ENCODE data around the gene ECHS1.
"Not testable (repeated sequence)": the region's sequence is repeated elsewhere in the genome, so short reads cannot be mapped to it uniquely, and the experiment has no call there.

ECHS1 gene

DNA sequence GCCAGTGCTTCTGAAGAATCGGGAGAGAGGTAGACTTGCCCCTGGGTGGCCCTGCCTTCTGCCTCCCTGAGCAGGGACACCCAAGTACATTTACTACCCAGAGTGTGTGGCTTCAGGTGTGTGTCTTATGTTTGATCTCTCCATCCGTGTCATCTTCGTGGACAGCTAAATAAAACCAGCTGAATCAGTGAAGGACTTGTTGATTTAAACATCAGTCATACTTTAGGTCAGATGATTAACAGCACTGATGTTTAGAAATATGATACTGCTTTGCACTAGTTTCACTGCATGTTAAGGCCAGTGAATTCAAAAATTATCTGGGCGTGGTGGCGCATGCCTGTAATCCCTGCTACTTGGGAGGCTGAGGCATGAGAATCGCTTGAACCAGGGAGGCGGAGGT, 24.8 kb upstream of the ECHS1 start:
- DNase-seq, result no peak

DNA sequence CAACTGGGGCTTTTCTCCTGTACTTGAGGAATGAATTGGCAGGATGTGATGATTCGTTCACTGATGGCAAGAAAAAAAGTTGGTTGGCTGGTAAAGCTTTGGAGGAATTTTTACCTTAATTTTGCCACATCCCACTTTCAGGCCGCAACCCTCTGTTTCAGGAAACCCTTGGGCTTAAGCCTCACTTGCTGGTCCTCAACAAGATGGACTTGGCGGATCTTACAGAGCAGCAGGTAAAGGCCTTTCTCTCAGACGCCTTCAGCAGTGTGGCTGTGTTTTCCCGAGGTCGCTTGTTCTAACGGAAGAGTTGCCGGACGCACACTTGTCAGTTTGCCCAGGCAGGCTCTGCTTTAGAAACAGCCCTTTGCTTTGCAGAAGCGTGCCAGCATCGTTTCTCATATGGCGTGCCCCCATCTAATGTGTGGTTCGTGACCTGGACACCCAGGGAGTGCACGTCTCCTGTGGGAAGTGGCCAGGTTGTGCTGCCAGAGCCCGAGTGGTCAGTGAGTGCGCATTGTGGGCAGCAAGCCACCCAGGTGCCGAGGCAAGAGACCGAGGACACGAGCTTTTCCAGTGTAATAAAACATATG, 23.0 kb upstream of the ECHS1 start:
- DNase-seq, result no peak

DNA sequence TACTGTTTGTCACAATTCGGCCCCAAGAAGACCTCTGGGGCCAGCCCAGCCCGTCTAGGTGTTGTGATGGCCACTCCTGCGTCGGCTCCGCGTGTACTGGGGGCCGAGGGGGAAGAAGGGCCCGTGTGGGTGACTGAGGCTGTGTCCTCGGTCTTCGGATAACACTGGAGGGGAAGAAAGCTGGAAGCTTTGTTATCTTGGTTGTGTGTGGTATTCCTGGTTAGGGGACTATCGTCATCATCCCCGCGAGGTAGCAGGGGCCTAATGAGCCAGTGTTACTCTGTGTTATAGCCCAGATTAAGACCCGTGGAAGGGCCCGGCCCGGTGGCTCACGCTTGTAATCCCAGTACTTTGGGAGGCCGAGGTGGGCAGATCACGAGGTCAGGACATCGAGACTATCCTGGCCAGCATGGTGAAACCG, 21.7 kb upstream of the ECHS1 start:
- DNase-seq, result no peak

DNA sequence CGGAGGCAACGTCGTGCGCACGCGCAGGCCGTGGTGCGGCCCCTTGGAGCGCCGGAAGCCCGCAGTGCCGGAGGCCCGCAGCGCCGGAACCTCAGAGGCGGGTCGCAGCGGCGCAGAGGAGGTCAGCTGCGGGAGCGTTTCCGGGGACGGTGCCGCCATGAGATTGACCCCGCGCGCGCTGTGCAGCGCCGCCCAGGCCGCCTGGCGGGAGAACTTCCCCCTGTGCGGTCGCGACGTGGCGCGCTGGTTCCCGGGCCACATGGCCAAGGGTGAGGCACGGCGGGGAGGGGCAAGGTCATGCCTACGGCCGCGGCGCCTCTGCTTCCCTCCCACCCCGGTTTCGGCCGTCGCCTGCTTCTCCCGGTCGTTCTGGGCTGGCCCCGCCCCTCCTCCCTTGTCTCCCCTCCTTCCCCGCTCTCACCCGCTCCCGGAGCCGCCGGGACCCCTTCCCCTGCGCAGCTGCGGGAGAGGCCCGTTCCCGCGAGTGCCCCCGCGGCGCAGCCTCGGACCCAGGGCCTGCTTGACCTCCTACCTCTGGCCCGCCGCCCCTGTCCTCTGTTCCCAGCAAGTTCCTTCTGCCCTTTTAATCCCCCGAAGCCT, 21.0 kb upstream of the ECHS1 start, which contains the start of gene MTG1:
MTG1 (plus strand) TSS at position 94 of the 600 bp plus-strand sequence; CDS start at position 158, 64 bp downstream.
- DNase-seq, result peak; percentile 93

DNA sequence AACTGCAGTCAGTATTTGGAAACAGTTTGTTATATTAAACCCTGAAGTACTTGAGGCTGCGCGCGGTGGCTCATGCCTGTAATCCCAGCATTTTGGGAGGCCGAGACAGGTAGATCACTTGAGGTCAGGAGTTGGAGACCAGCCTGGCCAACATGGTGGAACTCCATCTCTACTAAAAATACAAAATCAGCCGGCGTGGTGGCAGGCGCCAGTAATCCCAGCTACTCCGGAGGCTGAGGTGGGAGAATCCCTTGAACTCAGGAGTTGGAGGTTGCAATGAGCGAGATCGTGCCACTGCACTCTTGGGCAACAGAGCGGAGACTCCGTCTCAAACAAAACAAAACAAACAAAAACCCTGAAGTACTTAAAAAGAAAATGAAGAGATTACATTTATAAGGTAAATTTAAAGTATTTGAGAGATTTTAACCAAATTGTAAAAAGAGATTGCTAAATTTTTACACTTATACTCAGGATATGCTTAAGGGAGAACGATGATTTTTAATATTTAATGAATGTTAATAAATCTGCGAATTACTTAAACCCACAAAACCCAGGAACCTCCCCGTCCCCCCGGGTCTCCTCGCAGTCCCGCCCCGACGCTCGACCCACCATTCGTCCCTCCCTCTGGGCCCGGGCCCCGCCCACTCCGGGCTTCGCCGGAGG, 20.4 kb upstream of the ECHS1 start:
- no peak for DNase-seq

DNA sequence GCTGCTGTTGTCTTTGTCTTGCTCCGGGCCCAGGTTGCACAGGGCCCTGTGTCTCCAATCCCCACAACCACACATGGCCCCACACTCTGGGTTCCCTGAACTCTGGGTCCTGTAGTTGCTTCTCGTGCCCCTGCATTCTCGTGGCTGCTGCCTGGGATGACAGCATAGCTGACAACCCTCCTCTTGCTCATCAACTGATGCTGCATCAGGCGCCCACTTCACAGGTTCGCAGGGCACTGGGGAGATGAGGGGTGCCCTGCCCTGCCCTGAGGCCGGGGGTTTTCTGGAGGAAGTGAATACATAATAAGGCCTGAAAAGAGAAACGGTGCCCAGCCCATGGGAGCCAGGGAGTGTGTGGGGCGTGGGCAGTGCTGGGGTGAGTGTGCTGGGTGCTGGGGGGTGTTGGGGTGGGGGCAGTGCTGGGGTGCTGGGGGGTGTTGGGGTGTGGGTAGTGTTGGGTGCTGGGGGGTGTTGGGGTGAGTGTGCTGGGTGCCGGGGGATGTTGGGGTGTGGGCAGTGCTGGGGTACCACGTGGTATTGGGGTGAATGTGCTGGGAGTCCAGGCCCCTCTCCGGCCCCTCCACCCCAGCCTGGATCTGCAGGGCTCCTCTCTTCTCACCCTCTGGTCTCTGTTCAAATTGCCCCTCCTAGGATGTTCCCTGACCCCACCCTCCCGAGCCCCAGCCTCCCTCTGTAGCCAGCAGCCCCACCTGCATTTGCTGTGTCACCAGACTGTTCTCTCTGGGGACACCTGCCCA, 18.8 kb upstream of the ECHS1 start:
- DNase-seq, result no peak

DNA sequence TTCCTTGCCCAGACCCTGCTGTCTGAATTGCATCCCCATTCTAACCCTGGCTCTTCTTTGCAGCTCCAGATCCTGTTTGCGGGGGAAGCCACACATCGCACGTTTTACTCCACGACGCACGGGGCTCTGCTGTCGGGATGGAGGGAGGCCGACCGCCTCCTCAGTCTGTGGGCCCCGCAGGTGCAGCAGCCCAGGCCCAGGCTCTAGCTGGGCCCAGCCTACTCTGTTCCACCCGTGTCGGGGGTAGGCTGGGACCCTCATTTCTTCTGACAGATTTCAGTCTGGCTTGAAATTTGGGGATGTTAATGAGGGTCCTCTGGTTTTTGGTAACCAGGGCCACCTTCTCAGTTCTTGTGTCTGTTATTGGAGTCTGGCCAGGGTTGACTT, 18.1 kb upstream of the ECHS1 start:
- no peak for DNase-seq

DNA sequence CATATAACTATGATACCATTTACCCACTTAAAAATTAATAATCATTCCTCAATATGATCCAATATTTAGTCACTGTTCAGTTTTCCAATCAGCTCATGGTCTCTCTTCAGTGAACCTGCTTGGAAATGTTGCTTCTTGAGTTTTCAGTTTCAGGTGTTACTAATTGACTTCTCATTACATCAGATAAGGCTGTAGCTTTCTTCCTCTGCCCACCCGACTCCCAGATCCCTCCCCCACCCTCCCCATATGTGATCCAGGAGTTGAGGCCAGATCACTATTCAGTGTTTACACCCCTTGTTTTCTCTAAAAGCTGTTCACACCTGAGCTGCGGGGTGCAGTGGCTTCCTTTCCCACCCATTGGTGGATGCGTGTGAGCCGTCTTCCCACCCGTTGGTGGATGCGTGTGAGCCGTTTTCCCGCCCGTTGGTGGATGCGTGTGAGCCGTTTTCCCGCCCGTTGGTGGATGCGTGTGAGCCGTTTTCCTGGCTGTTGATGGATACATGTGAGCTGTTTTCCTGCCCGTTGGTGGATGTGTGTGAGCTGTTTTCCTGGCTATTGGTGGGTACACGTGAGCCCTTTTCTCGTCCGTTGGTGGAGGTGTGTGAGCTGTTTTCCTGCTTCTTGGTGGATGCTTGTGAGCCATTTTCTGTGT, 17.6 kb upstream of the ECHS1 start:
- DNase-seq, result no peak

DNA sequence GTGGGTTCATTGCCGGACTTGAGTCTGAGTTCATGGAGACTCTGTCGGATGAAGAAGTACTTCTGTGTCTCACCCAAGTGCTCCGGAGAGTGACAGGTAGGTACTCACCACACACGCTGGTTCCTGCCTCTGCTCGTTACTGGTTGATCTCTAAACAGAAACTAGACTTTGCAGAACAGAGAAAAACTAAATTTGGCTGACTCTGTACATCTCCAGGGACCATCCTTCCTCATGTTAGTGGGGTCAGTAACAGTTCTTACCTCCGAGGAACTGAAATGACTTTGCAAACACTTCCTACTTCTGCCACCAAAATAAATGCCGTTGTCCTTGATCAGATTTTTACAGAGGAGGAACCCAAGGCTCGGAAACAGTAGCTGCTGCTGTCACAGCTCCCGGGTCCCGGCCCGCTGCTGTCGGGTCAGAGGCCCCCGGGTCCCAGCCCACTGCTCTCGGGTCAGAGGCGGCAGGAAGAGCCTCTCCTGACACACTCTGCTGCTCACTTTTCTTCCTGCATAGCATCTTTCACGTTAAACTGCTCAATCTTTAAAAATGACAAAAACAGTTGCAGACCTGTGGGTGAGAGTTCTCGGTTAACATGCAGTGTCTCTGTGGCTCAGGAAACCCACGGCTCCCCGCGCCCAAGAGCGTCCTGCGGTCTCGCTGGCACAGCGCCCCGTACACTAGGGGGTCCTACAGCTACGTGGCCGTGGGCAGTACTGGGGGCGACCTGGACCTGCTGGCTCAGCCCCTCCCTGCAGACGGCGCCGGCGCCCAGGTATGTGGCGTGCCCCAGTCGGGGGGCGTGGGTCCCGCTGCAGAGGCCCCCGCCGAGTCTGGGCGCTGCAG, 16.0 kb upstream of the ECHS1 start:
- DNase-seq, result peak; percentile 44

DNA sequence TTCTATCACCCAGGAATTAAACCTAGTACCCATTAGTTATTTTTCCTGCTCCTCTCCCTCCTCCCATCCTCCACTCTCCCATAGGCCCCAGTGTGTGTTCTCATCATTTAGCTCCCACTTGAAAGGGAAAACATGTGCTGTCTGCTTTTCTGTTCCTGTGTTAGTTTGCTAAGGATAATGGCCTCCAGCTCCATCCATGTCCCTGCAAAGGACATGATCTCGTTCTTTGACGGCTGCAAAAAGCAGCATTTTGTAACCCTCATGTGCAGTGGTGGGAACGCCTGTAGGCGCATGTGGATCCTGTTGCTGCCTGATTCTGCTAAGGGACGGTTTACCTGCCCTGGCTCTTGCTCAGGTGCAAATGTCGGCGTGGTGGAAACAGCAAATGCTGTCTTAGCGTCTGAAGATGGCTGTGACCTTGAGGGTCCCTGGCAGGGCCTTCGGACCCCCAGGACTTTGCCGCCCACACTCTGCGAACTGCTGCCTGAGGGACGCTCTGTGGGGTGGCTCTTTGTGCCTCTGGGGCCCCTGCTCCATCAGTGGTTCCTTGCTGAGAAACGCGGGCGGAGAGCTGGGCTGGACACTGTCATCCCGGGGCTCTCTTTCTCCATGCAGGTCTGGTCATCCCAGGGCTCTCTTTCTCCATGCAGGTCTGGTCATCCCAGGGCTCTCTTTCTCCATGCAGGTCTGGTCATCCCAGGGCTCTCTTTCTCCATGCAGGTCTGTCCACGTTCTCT, 15.2 kb upstream of the ECHS1 start:
- peak; percentile 74 for DNase-seq

DNA sequence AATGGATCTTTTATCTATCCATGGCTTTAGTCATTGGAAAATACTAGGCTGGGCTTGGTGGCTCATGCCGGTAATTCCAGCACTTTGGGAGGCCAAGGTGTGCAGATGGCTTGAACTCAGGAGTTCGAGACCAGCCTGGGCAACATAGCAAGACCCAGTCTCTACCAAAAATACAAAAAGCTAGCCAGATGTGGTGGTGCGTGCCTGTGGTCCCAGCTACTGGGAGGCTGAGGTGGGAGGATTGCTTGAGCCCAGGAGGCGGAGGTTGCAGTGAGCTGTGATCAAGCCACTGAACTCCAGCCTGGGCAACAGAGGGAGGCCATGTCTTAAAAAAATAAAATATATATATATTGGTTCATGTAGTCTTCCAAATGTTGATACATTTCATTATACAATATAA, 13.8 kb upstream of the ECHS1 start:
- not testable (repeated sequence) for DNase-seq

DNA sequence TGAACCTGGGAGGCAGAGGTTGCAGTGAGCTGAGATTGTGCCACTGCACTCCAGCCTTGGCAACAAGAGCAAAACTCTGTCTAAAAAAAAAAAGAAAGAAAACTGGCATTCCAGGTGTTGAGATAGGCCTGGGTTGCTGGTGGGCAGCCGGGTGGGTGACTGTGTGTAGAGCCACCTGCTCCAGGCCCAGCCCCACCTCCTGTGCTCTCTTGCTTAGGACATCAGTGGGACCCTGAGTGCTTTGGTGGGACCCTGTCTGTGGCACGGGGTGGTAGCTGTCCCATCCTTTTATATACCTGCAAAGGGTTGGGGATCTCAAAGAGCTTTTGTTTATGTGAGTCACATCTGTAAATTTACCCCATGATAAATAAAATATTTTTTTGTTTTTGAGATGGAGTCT, 12.1 kb upstream of the ECHS1 start:
- DNase-seq, result no peak

DNA sequence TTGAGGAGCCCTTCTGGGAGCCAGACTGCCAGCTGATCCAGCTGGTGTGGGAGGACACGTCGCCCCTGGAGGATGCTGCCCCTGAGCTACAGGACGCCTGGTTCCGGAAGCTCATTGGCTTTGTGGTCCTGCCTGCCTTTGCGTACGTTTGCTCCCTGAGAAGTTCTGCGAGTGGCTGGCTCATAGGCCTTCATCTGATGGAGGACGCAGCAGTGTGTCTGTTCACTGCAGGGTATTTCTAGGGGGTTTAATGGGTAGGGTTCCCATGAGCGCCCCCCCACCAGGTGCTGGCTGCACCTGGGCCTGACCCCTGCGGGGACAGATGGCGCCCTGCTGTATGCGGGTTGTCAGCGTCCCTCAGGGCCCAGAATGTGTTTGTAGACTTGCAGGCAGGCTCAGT, 10.9 kb upstream of the ECHS1 start:
- no peak for DNase-seq

DNA sequence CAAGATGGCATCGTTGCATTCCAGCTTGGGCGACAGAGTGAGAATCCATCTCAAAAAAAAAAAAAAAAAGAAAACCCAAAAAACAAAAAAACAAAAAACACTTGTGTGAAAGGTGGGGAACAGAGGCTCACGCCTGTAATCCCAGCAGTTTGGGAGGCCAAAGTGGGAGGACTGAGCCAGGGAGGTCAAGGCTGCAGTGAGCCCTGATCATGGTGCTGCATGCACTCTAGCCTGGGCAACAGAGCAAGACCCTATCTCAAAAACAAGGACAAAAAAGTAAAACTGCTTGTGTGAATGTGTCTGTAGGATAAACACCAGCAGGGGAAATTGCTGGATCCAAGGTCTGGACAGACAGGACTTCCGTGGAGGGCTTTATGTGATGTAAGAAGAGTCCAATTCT, 10.4 kb upstream of the ECHS1 start:
- no peak for DNase-seq

DNA sequence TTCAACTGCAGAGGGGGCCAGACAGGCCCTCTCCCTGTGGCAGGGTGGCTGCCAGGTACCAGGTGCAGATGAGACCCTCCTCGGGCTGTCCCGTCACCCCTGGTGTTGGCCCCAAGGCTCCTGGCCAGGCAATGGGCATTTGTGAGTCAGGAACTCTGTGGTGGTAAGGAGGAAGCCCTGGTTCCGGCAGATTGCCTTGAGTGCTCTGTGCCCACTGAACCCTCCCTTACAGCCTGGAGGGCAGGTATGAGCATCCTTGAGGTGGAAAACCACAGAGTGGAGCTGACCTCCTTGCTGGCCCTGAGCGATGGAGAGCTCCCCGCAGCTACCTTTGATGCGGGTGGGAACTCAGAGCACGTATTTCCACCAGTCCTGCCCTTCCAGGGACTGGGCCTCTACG, 7.9 kb upstream of the ECHS1 start:
- no peak for DNase-seq

DNA sequence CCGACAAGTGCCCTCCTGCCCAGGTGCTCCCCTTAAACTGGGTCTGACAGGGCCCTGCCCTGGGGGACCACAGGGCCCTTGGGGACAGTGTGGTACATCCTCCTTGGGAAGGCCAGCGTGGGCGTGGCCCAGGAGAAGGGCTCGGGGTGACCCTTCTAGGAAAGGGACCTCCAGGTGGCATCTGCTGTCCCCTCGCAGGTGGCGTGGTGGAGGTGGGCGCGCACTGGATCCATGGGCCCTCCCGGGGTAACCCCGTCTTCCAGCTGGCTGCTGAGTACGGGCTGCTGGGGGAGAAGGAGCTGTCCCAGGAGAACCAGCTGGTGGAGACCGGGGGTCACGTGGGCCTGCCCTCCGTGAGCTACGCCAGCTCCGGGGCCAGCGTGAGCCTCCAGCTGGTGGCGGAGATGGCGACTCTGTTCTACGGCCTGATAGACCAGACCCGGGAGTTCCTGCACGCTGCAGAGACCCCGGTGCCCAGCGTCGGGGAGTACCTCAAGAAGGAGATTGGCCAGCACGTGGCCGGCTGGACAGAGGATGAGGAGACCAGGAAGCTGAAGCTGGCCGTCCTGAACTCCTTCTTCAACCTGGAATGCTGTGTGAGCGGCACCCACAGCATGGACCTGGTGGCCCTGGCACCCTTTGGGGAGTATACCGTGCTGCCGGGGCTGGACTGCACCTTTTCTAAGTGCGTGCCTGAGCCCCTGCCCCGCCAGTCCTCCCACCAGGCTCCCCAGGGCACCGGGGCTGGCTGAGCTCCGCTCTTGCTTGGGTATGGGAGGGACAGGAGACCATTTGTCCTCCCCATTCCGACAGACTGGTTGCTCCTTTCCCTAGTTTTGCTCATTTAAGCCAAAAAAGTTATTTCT, 6.9 kb upstream of the ECHS1 start:
- no peak for DNase-seq

DNA sequence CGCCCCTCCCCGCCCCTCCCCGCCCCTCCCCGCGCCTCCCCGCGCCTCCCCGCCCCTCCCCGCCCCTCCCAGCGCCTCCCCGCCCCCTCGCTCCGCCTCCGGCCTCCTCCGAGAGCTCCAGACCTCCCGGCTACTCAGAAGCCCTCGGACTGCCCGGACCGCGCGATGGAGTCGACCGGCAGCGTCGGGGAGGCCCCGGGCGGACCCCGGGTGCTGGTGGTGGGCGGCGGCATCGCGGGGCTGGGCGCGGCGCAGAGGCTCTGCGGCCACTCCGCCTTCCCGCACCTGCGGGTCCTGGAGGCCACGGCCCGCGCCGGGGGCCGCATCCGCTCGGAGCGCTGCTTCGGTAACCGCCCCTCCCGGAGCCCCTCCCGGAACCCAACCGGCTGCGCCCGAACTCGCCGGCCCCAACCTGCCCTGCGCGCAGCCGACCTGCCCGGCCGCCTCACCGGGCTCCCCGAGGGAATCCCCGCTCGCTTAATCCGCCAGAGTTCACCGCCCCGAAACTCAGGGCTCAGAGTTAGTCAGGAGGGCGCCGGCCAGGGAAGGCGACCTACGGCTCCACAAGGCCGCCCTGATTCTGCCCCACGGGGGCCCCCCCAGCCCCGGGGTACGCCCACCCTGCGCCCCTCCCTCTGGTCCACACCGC, 6.1 kb upstream of the ECHS1 start, which contains the start of gene PAOX:
PAOX (plus strand) TSS at position 111 of the 649 bp plus-strand sequence; CDS start at position 166, 55 bp downstream.
- DNase-seq, result peak; percentile 61

DNA sequence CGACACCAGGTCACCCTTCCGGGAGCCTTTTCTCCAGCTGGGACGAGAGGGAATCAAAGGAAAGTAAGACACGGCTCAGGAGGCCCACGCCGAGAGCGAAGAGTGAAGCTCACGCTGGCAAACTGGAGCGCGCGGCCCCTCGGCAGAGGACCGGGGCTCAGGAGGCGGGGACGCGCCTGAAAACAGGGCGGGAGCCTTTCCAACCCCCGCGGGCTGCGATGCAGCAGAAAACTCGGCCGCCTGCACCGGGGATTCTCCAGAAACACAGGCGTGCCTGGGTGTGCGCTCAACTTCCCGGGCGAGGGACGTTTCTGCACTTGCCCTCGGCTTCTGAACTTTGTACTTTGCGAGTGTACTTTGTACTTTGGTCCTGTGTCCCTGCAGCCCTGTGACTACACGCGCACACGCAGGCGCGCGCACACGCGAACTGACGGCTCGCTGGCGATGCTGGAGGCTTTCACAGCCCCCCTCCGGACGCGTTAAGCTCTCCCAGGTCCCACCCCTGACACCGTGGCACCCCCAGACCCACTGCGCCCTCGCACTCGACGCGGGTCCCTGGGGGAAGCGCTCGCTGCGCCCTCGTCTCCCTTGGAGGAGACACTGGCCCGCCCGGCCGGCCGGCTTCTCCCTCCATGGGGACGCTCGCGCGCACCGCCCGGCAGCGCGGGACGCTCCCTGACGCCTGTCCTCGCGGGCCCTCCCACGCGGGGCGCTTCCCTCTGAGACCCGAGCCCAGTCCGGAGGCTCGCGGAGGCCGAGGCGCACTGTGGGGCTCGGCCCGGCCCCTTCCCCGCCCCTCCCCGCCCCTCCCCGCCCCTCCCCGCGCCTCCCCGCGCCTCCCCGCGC, 5.3 kb upstream of the ECHS1 start:
- peak; percentile 46 for DNase-seq

DNA sequence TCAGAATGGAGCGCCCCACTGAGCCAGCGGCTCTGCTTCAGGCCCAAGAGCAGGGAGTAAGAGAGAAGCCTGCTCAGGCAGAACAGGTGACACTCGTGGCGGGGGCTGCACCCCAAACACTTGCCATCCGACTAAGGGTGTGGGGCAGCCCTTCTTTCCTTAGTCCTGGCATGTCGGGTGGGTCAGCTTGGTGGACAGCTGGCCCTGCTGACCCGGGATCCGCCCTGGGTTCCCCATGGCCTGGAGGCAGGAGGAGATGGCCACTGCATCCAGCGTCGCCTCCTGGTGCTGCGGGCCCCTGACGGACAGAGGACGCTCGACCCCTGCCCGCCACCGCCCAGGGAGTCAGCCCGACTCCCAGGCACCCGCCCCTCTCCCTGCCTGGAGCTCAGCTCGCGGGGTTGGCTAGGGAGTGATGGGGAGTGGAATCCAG, 4.7 kb upstream of the ECHS1 start:
- no peak for DNase-seq

Data from NCI-H69 (cell line).